ENCODE data around the gene NHS.

NHS gene

DNA sequence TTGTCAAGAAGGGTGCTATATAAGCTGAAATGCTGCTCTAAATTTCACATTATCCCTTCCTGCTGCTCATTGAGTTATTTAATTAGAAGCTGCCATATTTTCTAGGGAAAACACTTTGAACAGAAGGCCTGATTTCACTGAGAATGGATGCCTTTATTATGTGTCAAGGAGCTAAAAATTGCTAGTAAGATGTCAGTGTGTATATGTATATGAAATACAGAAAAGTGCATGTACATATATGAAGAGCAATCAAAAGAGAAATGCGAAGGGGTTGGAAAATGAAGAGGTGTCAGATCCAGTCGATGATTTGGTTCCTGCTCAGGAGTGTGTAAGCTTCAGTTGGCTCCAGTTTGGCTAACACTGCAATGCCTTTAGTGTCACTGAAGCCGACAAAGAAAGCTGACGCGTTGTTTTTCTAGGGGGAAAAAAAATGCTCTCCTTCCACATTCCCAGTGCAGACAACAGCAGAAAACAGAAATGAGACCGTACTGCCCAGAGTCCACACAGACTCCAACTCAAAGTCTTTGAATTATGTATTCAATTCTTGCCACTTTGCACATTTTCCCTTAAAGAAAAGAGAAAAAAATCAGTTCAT lies 154.2 kb downstream of the NHS start:
- H3K4me1 ChIP-seq (ENCODE audit: control insufficient read depth, insufficient read depth, low read length): peaks cover 4% of the 10 kb centered on the region
- H3K27me3 ChIP-seq (ENCODE audit: control insufficient read depth, insufficient read depth, low read length, poor library complexity, severe bottlenecking): no peaks in the 10 kb centered on the region
- H3K4me3 ChIP-seq (ENCODE audit: insufficient read depth, low read depth, low read length): no peak overlapping the region
- WGBS, 2 experiments: 58 to 76% methylated on average over 5 to 6 of the region's 6 CpGs
- no peaks in the 10 kb centered on the region for H3K36me3 ChIP-seq (ENCODE audit: control insufficient read depth, insufficient read depth, low read length)
- H3K27ac ChIP-seq (ENCODE audit: insufficient read depth, low read depth, low read length, poor library complexity, severe bottlenecking): no peak overlapping the region
- H3K9me3 ChIP-seq (ENCODE audit: control insufficient read depth, low read length): no peaks in the 10 kb centered on the region

DNA sequence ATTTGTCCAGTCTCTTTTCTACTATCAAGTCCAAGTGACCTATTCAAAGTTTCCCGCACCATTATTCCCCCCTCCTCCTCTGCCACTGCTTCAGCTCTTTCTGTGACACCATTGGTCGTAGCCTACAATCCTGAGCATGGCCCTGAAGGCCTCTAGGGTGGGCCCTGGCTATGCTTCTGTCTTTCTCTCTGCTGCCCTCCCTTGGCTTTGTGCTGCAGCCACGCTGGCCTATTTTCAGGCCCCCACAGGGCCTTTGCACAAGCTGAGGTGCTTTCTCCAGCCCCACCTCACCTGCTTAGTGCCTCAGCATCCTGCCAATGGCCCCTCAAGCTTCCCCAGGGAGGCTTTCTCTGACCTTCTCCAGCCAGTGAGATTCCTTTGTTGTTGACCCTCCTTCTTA lies 156.5 kb downstream of the NHS start:
- Histone ChIP-seq H3K27me3 (ENCODE audit: control insufficient read depth, insufficient read depth, low read length, poor library complexity, severe bottlenecking) (no peaks in the 10 kb centered on the region), H3K9me3 (ENCODE audit: control insufficient read depth, low read length) (no peaks in the 10 kb centered on the region), H3K36me3 (ENCODE audit: control insufficient read depth, insufficient read depth, low read length) (no peaks in the 10 kb centered on the region), H3K4me1 (ENCODE audit: control insufficient read depth, insufficient read depth, low read length) (peaks cover 4% of the 10 kb centered on the region), H3K4me3 (ENCODE audit: insufficient read depth, low read depth, low read length) (no peak overlapping the region), H3K27ac (ENCODE audit: insufficient read depth, low read depth, low read length, poor library complexity, severe bottlenecking) (no peak overlapping the region)
- 87 to 88% methylated on average over 3 of the region's 3 CpGs for WGBS, 2 experiments

DNA sequence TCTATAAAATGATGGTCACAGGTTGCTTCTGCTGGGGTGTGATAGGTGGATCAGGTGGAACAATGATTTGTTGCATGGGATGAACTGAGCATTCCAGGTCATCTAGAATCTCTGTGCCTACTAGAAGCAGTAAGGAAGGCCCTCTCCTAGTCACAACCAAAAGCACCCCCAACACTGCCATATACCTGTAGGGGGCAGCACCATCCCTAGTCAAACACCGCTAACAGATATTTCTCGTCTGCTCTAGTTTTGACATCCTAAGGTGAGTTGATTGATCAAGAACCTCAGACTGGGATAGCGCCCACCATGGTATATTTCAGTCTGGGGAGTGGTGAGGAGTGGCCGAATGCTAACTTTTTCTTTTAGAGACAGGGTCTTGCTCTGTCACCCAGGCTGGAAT lies 160.2 kb downstream of the NHS start:
- Histone ChIP-seq H3K27me3 (ENCODE audit: control insufficient read depth, insufficient read depth, low read length, poor library complexity, severe bottlenecking) (peaks cover 10% of the 10 kb centered on the region), H3K9me3 (ENCODE audit: control insufficient read depth, low read length) (no peaks in the 10 kb centered on the region), H3K4me1 (ENCODE audit: control insufficient read depth, insufficient read depth, low read length) (peaks cover 3% of the 10 kb centered on the region), H3K27ac (ENCODE audit: insufficient read depth, low read depth, low read length, poor library complexity, severe bottlenecking) (no peak overlapping the region), H3K4me3 (ENCODE audit: insufficient read depth, low read depth, low read length) (no peak overlapping the region), H3K36me3 (ENCODE audit: control insufficient read depth, insufficient read depth, low read length) (no peaks in the 10 kb centered on the region)
- 82 to 97% methylated on average over 4 of the region's 4 CpGs for WGBS, 2 experiments

DNA sequence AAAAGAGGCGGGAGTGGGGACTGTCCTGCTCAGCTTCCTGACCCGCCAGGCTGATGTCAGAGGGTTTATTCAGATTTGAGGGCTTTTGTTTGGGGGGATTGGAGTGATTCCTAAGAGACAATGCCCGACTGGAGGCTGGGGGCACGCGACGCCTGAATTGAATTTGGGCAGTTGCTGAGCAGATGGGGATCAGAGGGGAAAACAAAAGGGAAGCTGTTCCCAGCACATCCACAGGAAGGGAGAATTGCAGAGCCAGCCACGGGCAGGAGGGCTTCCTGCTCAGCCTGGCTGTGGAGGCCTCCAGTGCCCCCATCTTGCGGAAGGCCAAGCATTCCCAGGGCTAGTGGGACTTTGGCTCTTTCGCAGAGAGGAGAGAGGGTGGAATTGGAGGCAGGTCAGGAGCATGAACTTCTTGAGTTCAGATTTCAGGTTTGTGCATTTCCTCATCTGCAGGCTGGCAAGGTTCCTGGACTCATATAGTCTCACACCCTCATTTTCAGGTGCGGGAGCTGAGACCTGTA lies 162.8 kb downstream of the NHS start:
- no peaks in the 10 kb centered on the region for H3K9me3 ChIP-seq (ENCODE audit: control insufficient read depth, low read length)
- H3K4me1 ChIP-seq (ENCODE audit: control insufficient read depth, insufficient read depth, low read length): peaks cover 3% of the 10 kb centered on the region
- H3K36me3 ChIP-seq (ENCODE audit: control insufficient read depth, insufficient read depth, low read length): no peaks in the 10 kb centered on the region
- WGBS, 2 experiments: 20% methylated on average over 10 of the region's 10 CpGs
- no peak overlapping the region for H3K27ac ChIP-seq (ENCODE audit: insufficient read depth, low read depth, low read length, poor library complexity, severe bottlenecking)
- H3K4me3 ChIP-seq (ENCODE audit: insufficient read depth, low read depth, low read length): no peak overlapping the region
- H3K27me3 ChIP-seq (ENCODE audit: control insufficient read depth, insufficient read depth, low read length, poor library complexity, severe bottlenecking): peaks cover 10% of the 10 kb centered on the region

DNA sequence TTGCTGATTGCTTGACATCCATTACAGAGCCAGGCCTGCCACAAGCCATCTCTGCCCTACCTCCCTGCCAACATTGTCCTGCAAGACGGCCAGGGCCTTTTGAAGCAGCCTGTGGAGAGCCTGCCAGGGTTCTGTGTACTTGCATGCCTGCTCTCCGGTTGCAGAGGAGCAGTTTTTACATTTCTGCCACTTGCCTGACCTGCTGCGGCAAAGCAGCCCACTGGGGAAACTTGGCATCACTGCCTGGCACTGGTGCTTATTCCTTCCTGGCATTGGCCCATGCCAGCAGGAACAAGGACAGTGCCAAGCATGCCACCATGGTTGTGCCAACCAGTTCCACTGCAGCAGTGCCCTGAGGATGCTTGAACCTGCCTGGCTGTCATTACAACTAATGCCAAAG lies 167.1 kb downstream of the NHS start:
- H3K4me1 ChIP-seq (ENCODE audit: control insufficient read depth, insufficient read depth, low read length): peaks cover 3% of the 10 kb centered on the region
- WGBS, 2 experiments: 58 to 60% methylated on average over 3 of the region's 3 CpGs

DNA sequence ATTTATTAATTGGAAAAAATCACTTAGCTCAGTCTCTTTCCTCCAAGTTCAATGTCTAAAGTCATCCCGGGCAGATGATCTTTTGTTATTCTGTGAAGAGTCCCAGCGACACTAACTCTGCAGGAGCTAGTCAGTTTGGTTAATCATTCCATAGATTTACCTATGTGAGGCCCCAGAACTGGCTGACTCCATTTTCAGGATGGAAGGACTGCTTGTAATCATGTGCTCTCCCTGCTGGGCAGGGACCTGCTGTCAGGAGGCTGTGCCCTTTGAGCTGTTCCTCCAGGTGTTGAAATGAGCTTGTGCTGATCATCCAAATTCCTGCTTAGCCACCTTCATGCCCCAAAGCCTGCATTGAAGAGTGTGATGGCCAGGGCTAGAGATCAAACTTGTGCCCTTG lies 169.8 kb downstream of the NHS start:
- Histone ChIP-seq H3K9me3 (ENCODE audit: control insufficient read depth, low read length) (no peaks in the 10 kb centered on the region), H3K4me1 (ENCODE audit: control insufficient read depth, insufficient read depth, low read length) (peaks cover 14% of the 10 kb centered on the region), H3K27ac (ENCODE audit: insufficient read depth, low read depth, low read length, poor library complexity, severe bottlenecking) (no peak overlapping the region), H3K27me3 (ENCODE audit: control insufficient read depth, insufficient read depth, low read length, poor library complexity, severe bottlenecking) (no peaks in the 10 kb centered on the region), H3K36me3 (ENCODE audit: control insufficient read depth, insufficient read depth, low read length) (no peaks in the 10 kb centered on the region), H3K4me3 (ENCODE audit: insufficient read depth, low read depth, low read length) (no peak overlapping the region)
- WGBS, 2 experiments: 75 to 90% methylated on average over 2 of the region's 2 CpGs

More for the DNA sequence above, 167.1 kb downstream of the NHS start:
- H3K4me3 ChIP-seq (ENCODE audit: insufficient read depth, low read depth, low read length): no peak overlapping the region
- peaks cover 10% of the 10 kb centered on the region for H3K27me3 ChIP-seq (ENCODE audit: control insufficient read depth, insufficient read depth, low read length, poor library complexity, severe bottlenecking)
- no peaks in the 10 kb centered on the region for H3K36me3 ChIP-seq (ENCODE audit: control insufficient read depth, insufficient read depth, low read length)
- no peak overlapping the region for H3K27ac ChIP-seq (ENCODE audit: insufficient read depth, low read depth, low read length, poor library complexity, severe bottlenecking)
- H3K9me3 ChIP-seq (ENCODE audit: control insufficient read depth, low read length): no peaks in the 10 kb centered on the region

DNA sequence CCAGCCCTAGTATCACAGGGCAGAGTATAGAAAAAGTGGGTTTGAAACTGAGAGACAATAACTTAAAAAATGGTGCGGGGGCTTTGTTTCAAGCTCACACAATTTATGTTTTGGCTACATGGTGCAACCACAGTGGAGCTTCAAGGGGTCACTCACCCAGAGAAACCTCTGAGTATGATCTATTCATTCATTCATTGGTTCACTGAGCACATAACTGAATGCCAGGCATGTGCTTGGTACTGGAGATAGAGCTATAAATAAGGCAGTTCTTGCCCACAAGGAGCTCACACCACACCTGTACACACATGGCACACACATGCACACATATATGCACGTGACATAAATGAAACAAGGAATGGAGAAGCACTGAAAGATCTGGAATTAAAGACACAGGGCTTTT lies 171.4 kb downstream of the NHS start:
- Histone ChIP-seq H3K4me3 (ENCODE audit: insufficient read depth, low read depth, low read length) (no peak overlapping the region), H3K4me1 (ENCODE audit: control insufficient read depth, insufficient read depth, low read length) (peaks cover 14% of the 10 kb centered on the region), H3K27me3 (ENCODE audit: control insufficient read depth, insufficient read depth, low read length, poor library complexity, severe bottlenecking) (no peaks in the 10 kb centered on the region), H3K27ac (ENCODE audit: insufficient read depth, low read depth, low read length, poor library complexity, severe bottlenecking) (no peak overlapping the region), H3K36me3 (ENCODE audit: control insufficient read depth, insufficient read depth, low read length) (no peaks in the 10 kb centered on the region), H3K9me3 (ENCODE audit: control insufficient read depth, low read length) (no peaks in the 10 kb centered on the region)
- 91 to 100% methylated on average over 2 of the region's 2 CpGs for WGBS, 2 experiments

DNA sequence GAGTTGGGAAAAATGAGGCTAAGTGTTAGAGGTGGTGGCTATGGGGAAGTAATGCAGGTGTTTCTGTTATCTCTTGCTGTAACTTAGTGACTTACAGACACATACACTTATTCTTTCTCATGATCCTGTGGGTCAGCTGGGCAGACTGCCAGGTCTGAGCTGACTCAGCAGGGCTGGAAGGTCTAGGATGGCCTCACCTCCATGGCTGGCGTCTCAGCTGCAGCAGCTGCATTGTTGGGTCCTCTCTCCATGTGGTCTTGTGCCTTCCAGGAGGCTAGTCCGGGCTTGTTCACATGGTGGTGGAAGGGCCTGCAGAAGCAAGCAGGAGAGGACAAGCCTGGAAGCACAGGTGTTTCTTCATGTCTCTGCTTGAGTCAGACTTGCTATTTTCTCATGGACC lies 172.7 kb downstream of the NHS start:
- Histone ChIP-seq H3K36me3 (ENCODE audit: control insufficient read depth, insufficient read depth, low read length) (no peaks in the 10 kb centered on the region), H3K4me1 (ENCODE audit: control insufficient read depth, insufficient read depth, low read length) (peaks cover 14% of the 10 kb centered on the region), H3K27me3 (ENCODE audit: control insufficient read depth, insufficient read depth, low read length, poor library complexity, severe bottlenecking) (no peaks in the 10 kb centered on the region), H3K27ac (ENCODE audit: insufficient read depth, low read depth, low read length, poor library complexity, severe bottlenecking) (no peak overlapping the region), H3K4me3 (ENCODE audit: insufficient read depth, low read depth, low read length) (no peak overlapping the region), H3K9me3 (ENCODE audit: control insufficient read depth, low read length) (no peaks in the 10 kb centered on the region)
- WGBS, 2 experiments: 72 to 77% methylated on average over 2 of the region's 2 CpGs

DNA sequence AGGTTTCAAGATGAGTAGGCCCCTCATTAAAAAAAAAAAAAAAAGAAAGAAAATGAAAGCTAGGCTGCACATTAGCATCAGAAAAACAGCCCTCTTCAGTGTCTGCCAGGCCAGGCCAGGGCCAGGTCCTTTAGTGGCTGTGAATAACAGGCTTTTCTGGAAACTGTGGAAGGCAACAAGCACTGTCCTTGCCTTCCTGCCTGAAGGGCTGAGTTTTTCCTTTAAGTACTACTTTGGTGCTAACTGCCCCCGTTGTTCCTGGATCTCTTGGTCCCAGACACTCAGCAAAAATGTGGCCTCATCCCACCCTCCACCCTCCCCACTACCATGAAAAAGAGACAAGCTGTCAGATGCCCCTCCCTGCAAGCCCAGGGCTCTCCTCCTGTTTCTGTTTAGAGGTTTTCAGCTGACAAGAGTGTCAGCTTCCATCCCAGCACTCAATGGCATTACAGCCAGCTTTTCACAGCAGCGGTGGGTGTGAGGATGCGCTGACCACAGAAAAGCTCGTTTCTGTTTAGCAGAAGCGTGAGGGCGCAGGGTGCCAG lies 174.2 kb downstream of the NHS start:
- no peaks in the 10 kb centered on the region for H3K27me3 ChIP-seq (ENCODE audit: control insufficient read depth, insufficient read depth, low read length, poor library complexity, severe bottlenecking)
- no peaks in the 10 kb centered on the region for H3K9me3 ChIP-seq (ENCODE audit: control insufficient read depth, low read length)
- WGBS, 2 experiments: 18 to 20% methylated on average over 6 of the region's 6 CpGs
- no peaks in the 10 kb centered on the region for H3K36me3 ChIP-seq (ENCODE audit: control insufficient read depth, insufficient read depth, low read length)
- peaks cover 14% of the 10 kb centered on the region for H3K4me1 ChIP-seq (ENCODE audit: control insufficient read depth, insufficient read depth, low read length)
- no peak overlapping the region for H3K4me3 ChIP-seq (ENCODE audit: insufficient read depth, low read depth, low read length)
- H3K27ac ChIP-seq (ENCODE audit: insufficient read depth, low read depth, low read length, poor library complexity, severe bottlenecking): no peak overlapping the region

DNA sequence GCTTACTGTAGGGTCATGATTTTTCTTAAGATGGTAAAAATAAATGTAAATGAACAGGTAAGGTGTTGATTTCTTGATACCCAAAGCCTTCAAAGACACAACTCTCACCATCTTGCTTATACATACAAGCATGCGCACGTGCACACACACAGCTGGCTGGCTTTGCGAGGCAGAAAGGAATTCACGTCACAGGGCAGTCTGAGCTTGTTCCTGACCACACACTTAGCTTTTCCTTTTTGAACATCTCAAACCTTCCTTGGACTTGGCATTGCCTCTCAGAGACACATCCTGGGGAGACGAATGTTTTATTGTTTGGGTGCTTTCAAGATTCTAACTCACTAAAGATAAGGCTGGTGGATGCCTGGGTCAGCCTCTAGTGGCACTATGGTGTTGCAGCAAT lies 175.0 kb downstream of the NHS start:
- peaks cover 14% of the 10 kb centered on the region for H3K4me1 ChIP-seq (ENCODE audit: control insufficient read depth, insufficient read depth, low read length)
- no peaks in the 10 kb centered on the region for H3K9me3 ChIP-seq (ENCODE audit: control insufficient read depth, low read length)
- WGBS, 2 experiments: 79 to 82% methylated on average over 5 of the region's 5 CpGs
- H3K27ac ChIP-seq (ENCODE audit: insufficient read depth, low read depth, low read length, poor library complexity, severe bottlenecking): no peak overlapping the region
- H3K4me3 ChIP-seq (ENCODE audit: insufficient read depth, low read depth, low read length): no peak overlapping the region
- no peaks in the 10 kb centered on the region for H3K27me3 ChIP-seq (ENCODE audit: control insufficient read depth, insufficient read depth, low read length, poor library complexity, severe bottlenecking)
- H3K36me3 ChIP-seq (ENCODE audit: control insufficient read depth, insufficient read depth, low read length): no peaks in the 10 kb centered on the region

Measured in ectodermal cell (in vitro differentiated cells).